Measurements from ENCODE around the gene WDFY3.

DNA sequence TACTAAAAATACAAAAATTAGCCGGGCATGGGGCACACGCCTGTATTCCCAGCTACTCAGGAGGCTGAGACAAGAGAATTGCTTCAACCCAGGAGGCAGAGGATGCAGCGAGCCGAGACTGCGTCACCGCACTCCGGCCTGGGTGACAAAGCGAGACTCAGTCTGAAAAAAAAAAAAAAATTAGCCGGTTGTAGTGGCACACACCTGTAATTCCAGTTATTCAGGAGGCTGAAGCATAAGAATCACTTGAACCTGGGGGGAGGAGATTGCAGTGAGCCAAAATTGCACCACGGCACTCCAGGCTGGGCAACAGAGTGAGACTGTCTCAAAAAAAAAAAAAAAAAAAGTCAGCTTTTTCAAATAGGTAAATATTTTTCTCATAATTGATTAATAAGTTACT lies 71.9 kb downstream of the WDFY3 start:
- TF ChIP-seq, protein P1, sequence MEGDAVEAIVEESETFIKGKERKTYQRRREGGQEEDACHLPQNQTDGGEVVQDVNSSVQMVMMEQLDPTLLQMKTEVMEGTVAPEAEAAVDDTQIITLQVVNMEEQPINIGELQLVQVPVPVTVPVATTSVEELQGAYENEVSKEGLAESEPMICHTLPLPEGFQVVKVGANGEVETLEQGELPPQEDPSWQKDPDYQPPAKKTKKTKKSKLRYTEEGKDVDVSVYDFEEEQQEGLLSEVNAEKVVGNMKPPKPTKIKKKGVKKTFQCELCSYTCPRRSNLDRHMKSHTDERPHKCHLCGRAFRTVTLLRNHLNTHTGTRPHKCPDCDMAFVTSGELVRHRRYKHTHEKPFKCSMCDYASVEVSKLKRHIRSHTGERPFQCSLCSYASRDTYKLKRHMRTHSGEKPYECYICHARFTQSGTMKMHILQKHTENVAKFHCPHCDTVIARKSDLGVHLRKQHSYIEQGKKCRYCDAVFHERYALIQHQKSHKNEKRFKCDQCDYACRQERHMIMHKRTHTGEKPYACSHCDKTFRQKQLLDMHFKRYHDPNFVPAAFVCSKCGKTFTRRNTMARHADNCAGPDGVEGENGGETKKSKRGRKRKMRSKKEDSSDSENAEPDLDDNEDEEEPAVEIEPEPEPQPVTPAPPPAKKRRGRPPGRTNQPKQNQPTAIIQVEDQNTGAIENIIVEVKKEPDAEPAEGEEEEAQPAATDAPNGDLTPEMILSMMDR (IDR thresholded peaks at IDR 0.05; ENCODE audit: insufficient read depth, low read length, poor library complexity, severe bottlenecking): no peak
- TF ChIP-seq EZH2phosphoT487 (conservative IDR thresholded peaks at IDR 0.05; ENCODE audit: low read length): no peak

Measured in SU-DHL-6 (cell line).